Activated T-cell treated with anti-CD3 and anti-CD28 coated beads, Interleukin-2, amount 50 U/mL, for 48 hours (primary cell): ENCODE results near the gene PEAR1.

ENCODE experiments used
- DNase-seq, 2 experiments: peaks; one replicate each; pipeline ENCODE4 v3.0.0-alpha.2; 2020

PEAR1 gene

DNA sequence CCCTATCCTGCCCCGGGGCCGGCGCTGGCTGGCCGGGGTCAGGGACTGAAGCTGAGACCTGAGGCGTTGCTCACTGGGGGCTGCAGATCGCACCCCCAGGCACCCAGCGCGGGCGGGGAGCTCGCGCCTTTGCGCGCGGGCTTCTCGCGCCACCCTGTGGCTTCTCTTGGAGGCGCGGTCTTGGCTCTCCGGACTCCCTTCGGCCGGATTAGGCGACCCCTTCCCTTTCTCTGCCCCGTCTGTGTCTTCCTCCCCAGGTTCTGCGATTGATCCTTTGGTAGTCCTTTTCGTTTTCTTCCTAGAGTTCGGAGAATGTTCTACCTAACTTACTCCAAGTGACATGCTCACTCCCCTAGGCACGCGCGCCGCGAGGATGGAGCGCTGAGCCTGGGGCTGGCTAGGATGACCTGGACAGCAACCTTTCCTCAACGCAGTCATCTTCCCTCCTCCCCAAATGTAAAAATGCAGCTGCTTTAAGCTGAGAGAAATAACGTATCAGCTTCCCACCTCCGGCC is 33.3 kb upstream of the PEAR1 start:
- peak; percentile 80 to 81 for DNase-seq

DNA sequence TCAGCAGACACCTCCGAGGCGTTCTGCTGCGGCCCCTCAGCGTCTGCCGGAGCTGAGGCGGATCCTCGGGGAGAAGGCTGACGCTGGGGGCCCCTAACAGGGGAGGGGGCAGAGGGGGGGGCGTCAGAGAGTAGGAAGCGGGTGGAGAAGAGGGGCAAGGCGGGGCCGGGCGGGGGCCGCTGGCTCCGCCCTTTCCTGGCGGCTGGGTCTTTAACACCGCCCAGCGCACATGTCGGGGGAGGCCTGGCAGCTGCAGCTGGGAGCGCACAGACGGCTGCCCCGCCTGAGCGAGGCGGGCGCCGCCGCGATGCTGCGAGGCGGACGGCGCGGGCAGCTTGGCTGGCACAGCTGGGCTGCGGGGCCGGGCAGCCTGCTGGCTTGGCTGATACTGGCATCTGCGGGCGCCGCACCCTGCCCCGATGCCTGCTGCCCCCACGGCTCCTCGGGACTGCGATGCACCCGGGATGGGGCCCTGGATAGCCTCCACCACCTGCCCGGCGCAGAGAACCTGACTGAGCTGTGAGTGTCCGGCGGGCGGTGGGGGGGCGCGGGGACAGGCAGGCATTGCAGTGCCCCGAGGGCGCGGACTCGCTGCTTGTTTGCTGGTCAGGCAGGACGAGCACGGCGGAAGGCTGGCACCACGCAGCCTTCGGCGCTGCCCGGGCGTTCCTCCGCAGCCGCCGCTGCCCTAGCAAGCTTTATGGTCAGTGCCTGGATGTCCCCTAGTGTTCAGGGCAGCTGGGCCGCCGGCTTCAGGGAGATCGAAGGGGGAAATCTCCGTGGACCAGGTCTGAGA is 32.7 kb upstream of the PEAR1 start, which contains the start of gene NTRK1:
Gene NTRK1, plus strand, starts transcription at position 238 of the 796 bp plus-strand sequence. Its CDS starts 70 bp downstream, at position 308.
- peak; percentile 58 to 71 for DNase-seq

DNA sequence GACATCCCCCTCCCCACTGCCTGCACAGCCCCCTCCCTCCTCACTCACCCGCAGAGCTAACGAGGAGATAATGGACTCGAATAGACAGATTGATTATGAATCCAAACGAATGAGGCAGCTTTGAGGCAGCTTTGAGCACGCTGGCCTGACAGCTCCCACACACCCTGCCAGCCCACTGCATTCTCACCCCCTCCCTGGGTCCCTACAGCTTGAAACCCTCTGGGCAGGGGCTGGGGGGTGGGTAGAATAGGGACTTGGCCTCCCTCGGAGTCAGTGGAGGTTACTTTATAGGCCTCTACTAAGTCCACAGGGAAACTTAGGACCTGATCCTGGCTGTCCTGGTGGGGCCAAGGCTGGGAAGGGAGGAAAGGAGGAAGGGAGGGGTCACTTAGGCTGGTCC is 30.9 kb upstream of the PEAR1 start:
- DNase-seq, result no peak

DNA sequence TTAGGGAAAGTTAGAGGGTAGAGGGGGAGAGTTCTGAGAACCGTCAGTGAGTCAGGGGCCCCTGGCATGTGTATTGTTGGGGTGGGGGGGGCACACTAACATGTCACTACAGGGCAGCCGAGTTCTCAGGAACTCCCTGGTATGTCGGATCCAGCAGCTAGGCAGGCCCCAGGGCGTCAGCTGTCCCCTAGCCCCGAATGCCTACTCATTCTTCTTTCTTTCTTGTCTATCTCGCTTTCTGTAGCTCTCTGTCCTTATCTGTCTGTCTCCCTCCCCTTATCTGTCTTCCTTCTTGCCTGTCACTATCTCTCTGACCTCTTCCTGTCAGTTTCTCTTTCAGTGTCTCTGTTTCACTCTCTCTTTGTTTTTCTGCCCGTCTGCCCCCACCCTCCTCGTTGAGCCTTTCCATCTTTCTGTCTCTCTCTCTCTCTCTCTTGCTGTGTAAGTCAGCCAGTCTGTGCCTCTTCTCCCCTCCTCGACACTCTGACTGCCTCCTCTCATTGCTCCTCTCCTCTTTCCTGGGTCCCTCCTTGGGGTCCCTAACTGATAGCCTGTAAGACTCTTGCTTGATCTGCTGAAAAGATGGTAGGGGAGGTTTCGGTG is 30.4 kb upstream of the PEAR1 start:
- DNase-seq, result peak in 1 of 2 experiments; percentile 54

DNA sequence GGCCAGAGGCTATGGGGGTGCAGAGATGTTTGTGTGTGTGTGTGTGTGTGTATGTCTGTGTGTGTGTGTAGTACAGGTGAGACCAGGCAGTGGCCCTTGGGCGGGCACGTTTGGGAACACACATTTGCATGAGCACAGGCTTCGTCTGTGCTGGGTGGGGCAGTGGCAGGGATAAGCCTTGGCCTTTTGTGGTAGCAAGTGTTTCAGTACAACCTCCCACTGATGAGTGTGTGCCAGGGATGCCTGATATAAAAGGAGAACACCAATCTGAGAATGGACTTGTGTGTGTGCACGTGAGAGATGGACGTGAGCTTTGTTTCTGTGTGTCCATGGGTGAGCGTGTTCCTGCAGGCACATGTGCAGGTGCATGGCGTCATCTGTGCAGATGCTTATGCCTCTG is 29.9 kb upstream of the PEAR1 start:
- no peak for DNase-seq

DNA sequence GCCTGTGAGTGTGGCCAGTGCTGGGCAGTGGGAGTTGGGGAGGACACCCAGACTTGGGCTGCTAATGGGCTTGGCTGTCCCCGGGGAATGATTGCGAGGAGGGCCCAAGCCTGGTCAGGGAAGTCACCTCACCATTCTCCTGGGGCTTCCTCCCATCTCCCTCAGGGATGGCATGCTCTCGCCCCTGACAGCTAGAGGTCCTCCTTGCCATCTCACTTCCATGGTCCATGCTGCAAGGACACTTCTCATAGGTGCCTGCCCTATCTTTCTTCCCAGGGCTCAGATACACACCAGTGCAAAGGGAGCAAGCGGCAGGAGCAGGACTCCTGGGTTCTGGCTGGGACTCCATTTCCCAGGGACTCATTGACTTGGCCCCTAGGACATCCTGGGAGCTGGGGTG is 28.7 kb upstream of the PEAR1 start:
- no peak for DNase-seq

DNA sequence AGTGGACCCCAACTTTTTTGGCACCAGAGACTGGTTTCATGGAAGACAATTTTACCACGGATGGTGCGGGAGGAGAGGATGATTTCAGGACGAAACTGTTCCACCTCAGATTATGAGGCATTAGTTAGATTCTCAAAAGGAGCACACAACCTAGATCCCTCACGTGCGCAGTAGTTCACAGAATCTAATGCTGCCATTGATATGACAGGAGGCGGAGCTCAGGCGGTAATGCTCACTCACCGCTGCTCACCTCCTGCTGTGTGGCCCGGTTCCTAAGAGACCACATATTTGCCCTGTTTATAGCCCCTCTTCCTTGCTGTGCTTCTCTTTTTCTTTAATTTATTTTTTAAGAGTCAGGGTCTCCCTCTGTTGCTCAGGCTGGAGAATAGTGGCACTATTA is 28.3 kb upstream of the PEAR1 start:
- no peak for DNase-seq

DNA sequence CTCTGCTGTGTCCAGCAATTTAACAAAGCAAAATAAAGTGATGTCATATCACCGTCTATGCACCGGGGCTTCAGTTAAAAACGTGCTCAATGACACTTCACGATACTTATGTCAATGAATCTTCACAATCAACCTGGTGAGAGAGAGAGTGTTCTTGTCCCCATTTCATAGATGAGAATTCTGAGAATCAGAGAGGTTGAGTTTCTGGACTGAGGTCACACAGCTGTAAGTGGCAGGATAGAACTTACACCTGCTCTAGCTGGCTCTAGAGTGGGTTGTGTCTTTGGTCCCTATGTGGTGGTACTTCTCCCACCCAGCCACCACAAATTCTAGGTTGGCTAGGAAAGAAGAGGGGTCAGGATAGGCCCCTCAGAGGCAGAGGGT is 27.7 kb upstream of the PEAR1 start:
- no peak for DNase-seq

DNA sequence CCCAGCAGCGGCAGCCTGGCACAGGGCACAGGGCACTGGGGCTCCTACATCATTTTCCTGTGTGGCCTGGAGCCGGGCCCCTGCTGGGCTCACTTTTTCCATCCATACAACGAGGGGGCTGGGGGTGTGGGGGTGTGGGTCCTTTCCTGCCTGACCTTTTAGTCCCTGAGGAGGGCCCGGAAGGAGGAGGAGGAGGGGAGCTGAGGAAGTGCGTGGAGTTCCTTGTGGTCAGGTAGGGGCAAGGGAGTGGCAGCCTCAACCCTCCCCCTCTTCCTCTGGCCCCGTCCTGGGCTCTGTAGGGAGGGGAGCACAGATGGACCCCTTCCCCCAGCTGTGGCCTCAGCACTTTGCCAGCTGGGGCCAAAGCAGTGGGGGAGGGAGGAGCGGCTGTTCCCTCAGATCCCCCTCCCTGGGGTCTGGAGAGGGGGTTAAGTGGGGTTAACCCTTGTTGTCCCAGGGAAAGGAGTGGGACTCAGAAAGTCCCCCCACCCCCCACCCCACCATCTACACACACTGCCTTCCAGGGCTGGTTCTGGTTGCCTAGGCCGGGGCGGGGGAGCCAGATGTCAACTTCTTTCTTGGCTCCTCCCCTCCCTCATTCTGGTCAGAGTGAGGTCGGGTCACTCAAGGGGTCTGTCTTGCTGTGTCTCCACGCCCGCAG is 27.1 kb upstream of the PEAR1 start:
- peak in 1 of 2 experiments; percentile 35 for DNase-seq

DNA sequence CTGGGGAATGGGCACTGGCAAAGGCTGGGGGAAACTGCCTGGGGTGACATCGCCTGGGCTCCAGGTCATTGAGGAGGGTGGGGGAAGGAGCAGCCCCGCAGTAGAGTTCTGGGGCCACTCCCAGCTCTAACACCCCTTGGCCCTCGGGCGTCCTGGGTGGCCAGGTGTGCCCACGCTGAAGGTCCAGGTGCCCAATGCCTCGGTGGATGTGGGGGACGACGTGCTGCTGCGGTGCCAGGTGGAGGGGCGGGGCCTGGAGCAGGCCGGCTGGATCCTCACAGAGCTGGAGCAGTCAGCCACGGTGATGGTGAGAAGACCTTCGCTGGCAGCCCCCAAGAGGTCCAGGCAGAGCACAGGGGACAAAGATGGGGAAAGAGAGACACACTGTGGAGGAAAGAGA is 25.2 kb upstream of the PEAR1 start:
- no peak for DNase-seq

DNA sequence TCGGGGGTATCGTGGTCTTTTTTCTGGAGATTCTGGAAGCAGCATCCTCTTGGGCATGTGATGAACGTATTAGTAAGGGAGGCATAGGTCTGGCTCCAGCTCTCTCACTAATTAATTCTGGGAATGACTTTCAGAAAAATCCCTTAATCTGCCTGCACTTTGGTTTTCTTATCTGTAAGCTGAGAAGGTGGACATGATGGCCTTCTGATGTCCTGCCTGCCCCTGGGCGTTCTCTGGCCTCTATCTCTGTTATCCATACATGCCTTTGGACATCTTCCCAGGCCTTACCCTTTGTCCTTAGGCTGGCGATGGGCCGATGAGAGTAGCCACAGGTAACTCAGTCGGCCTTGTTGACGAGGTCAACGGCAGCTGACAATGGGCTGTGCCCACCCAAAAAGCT is 24.1 kb upstream of the PEAR1 start:
- no peak for DNase-seq

DNA sequence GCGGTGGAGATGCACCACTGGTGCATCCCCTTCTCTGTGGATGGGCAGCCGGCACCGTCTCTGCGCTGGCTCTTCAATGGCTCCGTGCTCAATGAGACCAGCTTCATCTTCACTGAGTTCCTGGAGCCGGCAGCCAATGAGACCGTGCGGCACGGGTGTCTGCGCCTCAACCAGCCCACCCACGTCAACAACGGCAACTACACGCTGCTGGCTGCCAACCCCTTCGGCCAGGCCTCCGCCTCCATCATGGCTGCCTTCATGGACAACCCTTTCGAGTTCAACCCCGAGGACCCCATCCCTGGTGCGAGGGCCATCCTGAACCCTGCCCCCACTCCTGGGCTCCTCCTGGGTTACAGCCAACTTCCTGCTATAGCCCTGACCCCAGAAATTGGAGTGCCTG is 19.9 kb upstream of the PEAR1 start:
- no peak for DNase-seq

DNA sequence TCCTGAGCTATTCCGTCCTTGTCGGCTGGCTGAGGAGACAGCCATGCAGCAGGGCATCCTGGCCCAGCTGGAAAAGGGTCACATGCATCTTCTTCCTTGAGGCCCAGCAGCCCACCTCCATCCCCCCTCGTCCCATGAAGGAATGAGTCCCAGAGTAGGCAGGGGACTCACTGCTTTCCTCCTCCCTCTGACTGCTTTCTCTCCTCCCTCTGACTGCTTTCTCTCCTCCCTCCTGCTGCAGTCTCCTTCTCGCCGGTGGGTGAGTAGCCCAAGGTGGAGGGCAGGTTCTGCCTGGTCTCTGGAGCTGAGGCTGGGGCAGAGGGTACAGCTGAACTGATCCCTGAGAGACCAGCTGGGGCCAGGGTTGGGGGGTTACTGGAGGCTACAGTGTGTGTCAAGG is 19.4 kb upstream of the PEAR1 start:
- no peak for DNase-seq

DNA sequence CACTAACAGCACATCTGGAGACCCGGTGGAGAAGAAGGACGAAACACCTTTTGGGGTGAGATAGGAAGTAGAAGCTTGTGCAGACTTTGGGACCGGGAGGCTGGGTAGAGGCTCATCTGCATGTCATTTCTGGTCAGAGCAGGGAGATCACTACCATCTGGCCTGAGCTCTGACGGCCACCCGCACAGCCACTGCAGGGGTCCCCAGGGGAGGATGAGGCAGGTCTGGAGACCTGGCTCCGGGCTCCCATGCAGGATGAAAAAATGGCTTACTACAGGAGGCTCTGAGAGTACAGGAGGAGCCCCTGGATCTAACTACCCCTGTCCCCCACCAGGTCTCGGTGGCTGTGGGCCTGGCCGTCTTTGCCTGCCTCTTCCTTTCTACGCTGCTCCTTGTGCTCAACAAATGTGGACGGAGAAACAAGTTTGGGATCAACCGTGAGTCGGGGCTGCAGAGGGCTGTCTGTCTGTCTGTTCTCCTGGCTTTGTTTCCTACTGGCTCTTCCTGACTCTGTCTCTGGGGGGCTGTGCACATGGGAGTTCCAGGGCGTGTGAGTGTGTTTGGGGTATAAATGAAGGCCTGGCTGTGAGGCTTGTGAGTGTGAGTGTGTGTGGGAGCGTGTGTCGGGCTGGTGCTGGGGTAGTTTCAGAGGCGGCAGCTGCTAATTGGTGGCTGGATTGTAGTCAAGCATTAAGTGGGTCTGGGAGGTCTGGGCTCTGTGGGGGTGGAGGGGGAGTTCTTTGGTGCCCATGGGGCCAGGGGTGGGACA is 18.8 kb upstream of the PEAR1 start:
- DNase-seq, result no peak

DNA sequence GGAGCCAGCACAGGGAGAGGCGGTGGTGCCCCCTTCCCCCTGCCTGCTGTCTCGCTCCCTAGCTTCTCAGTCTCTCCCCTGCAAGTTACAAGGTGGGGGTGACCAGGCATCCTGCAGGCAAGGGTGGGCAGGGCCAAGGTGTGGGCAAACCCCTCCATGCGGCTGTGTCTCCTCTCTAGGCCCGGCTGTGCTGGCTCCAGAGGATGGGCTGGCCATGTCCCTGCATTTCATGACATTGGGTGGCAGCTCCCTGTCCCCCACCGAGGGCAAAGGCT is 18.2 kb upstream of the PEAR1 start:
- no peak for DNase-seq

DNA sequence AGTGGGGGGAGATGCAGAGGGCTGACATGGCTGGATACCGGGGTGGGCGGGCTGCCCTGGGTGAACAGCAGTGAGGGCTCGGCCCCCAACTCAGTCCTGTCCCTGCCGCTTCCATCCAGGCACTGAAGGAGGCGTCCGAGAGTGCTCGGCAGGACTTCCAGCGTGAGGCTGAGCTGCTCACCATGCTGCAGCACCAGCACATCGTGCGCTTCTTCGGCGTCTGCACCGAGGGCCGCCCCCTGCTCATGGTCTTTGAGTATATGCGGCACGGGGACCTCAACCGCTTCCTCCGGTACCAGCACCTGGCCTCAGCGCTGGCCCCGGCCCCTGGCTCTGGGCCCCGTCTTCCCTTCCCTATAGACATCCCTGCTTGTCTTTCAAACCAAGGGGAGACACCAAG is 17.2 kb upstream of the PEAR1 start:
- no peak for DNase-seq

DNA sequence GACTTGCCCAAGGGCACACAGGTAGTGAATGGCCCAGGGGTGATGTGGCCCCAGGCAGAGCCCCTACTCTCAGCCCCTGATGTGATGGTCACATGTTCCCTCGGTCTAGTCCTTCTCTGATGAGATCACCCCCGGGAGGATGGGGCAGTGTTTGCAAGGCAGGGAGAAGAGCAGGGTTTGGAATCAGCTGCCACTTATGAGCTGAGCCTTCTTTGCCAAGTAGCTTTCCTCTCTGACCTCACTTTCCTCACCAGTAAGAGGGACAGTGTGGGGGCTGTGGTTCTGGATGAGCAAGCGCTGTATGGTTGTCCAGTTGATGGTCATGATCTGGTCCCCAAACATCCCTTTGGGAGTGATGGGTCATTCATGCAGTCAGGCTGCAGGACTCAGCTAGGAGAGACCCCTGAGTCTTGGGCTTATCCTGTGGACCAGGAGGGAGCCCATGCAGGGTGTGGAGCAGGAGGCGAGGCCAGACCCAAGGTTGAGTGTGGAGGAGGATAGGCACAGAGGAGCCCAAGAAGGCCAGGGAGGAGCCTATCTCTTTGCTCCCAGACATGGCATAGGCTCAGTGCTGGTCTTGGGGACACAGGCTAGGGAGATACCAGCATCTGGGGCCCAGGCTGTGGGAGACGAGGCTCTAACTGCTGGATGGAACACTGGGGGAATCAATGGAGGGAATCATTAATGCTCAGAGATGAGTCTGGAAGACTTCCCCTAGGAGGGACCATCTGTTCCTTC is 15.9 kb upstream of the PEAR1 start:
- no peak for DNase-seq

DNA sequence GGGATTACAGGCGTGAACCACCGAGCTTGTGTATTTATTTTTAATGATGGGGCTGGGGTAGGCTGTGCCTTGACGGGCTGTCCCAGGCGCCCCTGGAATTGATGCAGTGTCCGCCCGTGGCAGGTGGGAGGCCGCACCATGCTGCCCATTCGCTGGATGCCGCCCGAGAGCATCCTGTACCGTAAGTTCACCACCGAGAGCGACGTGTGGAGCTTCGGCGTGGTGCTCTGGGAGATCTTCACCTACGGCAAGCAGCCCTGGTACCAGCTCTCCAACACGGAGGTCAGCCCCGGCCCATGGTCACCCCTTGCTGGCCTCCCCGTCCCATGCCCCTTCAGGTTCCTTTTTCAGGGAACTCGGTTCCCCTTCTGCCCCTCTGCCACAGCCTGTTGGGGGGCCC is 13.6 kb upstream of the PEAR1 start:
- DNase-seq, result no peak

DNA sequence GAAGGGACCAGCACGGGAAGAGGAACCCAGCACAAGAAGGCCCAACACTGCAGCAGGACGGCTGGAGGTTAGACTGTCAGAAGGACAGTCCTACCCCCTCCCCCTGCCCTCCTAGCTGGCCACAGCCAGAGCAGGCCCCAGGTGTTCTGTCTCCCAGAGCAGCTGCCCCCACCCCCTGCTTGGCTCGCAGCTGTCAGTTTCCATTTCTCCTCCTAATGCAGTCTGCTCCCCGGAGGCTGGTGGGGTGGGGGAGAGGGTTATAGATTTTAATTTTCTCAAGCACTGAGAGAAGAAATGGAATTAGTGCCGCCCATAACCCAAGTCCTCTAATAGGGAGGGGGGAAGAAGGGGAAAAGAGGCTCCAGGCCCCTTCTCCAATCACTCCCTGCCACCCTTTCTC is 13.0 kb upstream of the PEAR1 start:
- no peak for DNase-seq

DNA sequence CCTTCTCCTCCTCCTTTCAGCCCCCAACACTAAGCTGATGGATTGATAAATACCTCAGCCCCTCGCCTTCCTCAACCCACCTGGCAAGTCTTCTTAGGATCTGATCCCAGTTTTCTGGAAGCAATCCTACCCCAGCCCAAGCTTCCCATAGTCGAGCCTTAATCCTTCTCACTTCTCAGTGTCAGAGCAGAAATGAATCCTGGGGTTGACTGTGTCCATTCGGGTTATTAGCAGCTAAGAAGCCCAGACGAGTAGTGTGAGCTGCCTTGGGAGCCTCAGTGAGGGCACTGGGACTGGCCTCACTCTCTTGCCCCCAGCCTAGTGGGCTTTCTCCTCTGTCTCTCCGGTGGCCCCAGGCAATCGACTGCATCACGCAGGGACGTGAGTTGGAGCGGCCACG is 12.4 kb upstream of the PEAR1 start:
- DNase-seq, result no peak

DNA sequence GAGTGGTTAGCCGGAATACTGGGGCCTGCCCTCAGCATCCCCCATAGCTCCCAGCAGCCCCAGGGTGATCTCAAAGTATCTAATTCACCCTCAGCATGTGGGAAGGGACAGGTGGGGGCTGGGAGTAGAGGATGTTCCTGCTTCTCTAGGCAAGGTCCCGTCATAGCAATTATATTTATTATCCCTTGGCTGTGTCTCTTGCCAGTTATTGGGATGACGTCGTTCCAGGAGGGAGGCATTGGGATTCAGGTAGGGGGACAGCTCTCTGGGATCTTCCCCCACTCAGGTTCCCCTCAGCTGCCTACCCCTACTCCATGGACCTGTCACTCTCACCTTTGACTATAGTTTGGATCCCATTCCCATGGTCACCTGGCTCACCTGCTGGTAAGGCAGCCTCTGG is 11.9 kb upstream of the PEAR1 start:
- DNase-seq, result no peak

DNA sequence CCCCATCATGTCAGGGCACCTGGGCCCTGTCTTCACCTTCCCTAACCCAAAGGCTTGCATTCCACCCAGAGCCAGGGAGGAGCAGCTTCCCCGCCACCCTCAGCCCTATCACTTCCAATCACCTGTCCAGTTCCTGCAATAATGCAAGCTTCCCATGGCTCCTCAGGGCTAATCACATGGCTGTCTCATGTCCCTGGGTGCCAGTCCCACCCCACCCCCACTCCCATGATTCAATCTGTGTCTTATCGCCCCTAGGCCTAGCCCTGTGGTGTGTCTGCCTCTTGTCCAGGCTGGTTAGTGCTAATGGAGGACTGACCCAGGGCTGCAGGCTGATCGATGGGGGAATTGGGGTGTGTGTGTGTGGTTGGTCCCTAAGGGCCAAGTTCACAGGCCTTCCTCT is 11.0 kb upstream of the PEAR1 start:
- DNase-seq, result no peak

DNA sequence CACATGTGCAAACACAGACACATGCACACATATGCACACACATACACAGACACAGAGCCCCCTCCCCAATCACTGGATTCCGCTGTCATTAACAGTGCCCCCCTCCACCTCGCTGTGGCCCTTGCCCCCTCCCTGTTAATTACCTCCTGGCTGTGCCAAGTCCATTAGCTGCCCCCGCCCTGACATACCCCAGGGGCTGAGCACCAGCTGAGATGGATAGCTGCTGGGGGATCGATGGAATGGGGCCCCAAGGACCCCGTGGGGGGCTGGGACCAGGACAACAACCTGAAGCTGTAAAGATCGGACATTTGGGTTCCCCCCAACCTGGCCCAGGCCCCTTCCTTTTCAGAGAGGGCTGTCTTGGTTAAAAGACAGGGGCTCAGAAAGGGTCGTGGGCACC is 9.6 kb upstream of the PEAR1 start:
- DNase-seq, result no peak
